Mucosa of rectum (tissue), 2 donors: ENCODE results near the gene ATP6V0C.

Source experiments
- H3K27ac ChIP-seq, 2 donors: one replicate each; pipeline ENCODE4 v1.7.0; 2013; ENCODE audit warnings: inconsistent platforms in 2 of 2, low read depth in 2 of 2, low read length in 2 of 2
- H3K27me3 ChIP-seq, 2 donors: one replicate each; pipeline ENCODE4 v1.7.0; 2013; ENCODE audit warnings: low read length in 2 of 2; ENCODE audit not compliant: control insufficient read depth in 2 of 2, insufficient read depth in 2 of 2
- H3K36me3 ChIP-seq, 2 donors: one replicate each; pipeline ENCODE4 v1.7.0; 2013; ENCODE audit warnings: low read length in 2 of 2; ENCODE audit not compliant: control insufficient read depth in 2 of 2, insufficient read depth in 2 of 2
- H3K4me1 ChIP-seq, 2 donors: one replicate each; pipeline ENCODE4 v1.7.0; 2013; ENCODE audit warnings: low read length in 2 of 2, mild to moderate bottlenecking in 1 of 2; ENCODE audit not compliant: control insufficient read depth in 2 of 2, insufficient read depth in 2 of 2
- H3K4me3 ChIP-seq, 2 donors: one replicate each; pipeline ENCODE4 v1.7.0; 2013; ENCODE audit warnings: low read length in 2 of 2
- H3K9ac ChIP-seq, 2 donors: one replicate each; pipeline ENCODE4 v1.7.0; 2013; ENCODE audit warnings: low read length in 2 of 2, low read depth in 1 of 2, mild to moderate bottlenecking in 1 of 2
- H3K9me3 ChIP-seq, 2 donors: one replicate each; pipeline ENCODE4 v1.7.0; 2013; ENCODE audit warnings: low read length in 2 of 2; ENCODE audit not compliant: control insufficient read depth in 2 of 2
- donor health status: healthy.
- donor health status: Normal muscosa, but diverticular disease.

Gene ATP6V0C

GRCh38 chr16:2520097-2520783 lies 6.5 kb downstream of the ATP6V0C start, which contains the start of gene AMDHD2:
TSS of gene AMDHD2 (plus strand) at chr16:2520371. CDS start at chr16:2520459, 88 bp downstream.
- Histone ChIP-seq H3K27me3 (no peaks in the 10 kb centered on the region), H3K4me3 (peak within 1 kb of the TSS; percentile 69 to 72), H3K27ac (peak within 1 kb of the TSS; percentile 69 to 80), H3K9me3 (no peaks in the 10 kb centered on the region), H3K9ac (peak within 1 kb of the TSS; percentile 68 to 71), H3K4me1 (peaks cover 62 to 63% of the 10 kb centered on the region in 2 donors), H3K36me3 (peaks cover 13% of the 10 kb centered on the region in 2 donors)

GRCh38 chr16:2520784-2521531 lies 7.2 kb downstream of the ATP6V0C start:
- Histone ChIP-seq H3K36me3 (peaks cover 15% of the 10 kb centered on the region in 2 donors), H3K9ac (peak overlapping the region; percentile 68 to 71), H3K27ac (peak overlapping the region in 1 of 2 donors; percentile 67), H3K4me1 (peaks cover 55 to 56% of the 10 kb centered on the region in 2 donors), H3K27me3 (no peaks in the 10 kb centered on the region), H3K9me3 (no peaks in the 10 kb centered on the region), H3K4me3 (peak overlapping the region; percentile 69 to 72)

GRCh38 chr16:2523801-2524231 lies 10.1 kb downstream of the ATP6V0C start:
- H3K4me3 ChIP-seq: no peak overlapping the region
- H3K9me3 ChIP-seq: no peaks in the 10 kb centered on the region
- peak overlapping the region in 1 of 2 donors; percentile 32 for H3K27ac ChIP-seq
- H3K4me1 ChIP-seq: peaks cover 28 to 29% of the 10 kb centered on the region in 2 donors
- peaks cover 27 to 33% of the 10 kb centered on the region in 2 donors for H3K36me3 ChIP-seq
- H3K27me3 ChIP-seq: no peaks in the 10 kb centered on the region
- no peak overlapping the region for H3K9ac ChIP-seq

- H3K27ac ChIP-seq: peak overlapping the region in 1 of 2 donors; percentile 13
- no peaks in the 10 kb centered on the region for H3K9me3 ChIP-seq
- H3K27me3 ChIP-seq: no peaks in the 10 kb centered on the region
- H3K36me3 ChIP-seq: peaks cover 27 to 34% of the 10 kb centered on the region in 2 donors
- peak overlapping the region in 1 of 2 donors; percentile 5 for H3K9ac ChIP-seq
- H3K4me1 ChIP-seq: peaks cover 21 to 23% of the 10 kb centered on the region in 2 donors
- no peak overlapping the region for H3K4me3 ChIP-seq
Measured at GRCh38 chr16:2524339-2524938, 10.7 kb downstream of the ATP6V0C start.

GRCh38 chr16:2526135-2526534 lies 12.4 kb downstream of the ATP6V0C start:
- Histone ChIP-seq H3K9me3 (no peaks in the 10 kb centered on the region), H3K9ac (no peak overlapping the region), H3K36me3 (peaks cover 27 to 36% of the 10 kb centered on the region in 2 donors), H3K27ac (no peak overlapping the region), H3K27me3 (no peaks in the 10 kb centered on the region), H3K4me3 (no peak overlapping the region), H3K4me1 (peaks cover 15 to 19% of the 10 kb centered on the region in 2 donors)

- peaks cover 27 to 34% of the 10 kb centered on the region in 2 donors for H3K36me3 ChIP-seq
- no peak overlapping the region for H3K27ac ChIP-seq
- no peak overlapping the region for H3K9ac ChIP-seq
Measured at GRCh38 chr16:2527071-2527783, 13.5 kb downstream of the ATP6V0C start.

GRCh38 chr16:2527784-2528100 lies 14.0 kb downstream of the ATP6V0C start:
- peaks cover 27 to 34% of the 10 kb centered on the region in 2 donors for H3K36me3 ChIP-seq
- no peaks in the 10 kb centered on the region for H3K9me3 ChIP-seq
- no peak overlapping the region for H3K4me3 ChIP-seq
- H3K4me1 ChIP-seq: peaks cover 20 to 24% of the 10 kb centered on the region in 2 donors
- no peak overlapping the region for H3K9ac ChIP-seq
- no peaks in the 10 kb centered on the region for H3K27me3 ChIP-seq
- H3K27ac ChIP-seq: no peak overlapping the region

More at GRCh38 chr16:2527071-2527783, 13.5 kb downstream of the ATP6V0C start:
- Histone ChIP-seq H3K9me3 (no peaks in the 10 kb centered on the region), H3K27me3 (no peaks in the 10 kb centered on the region), H3K4me1 (peaks cover 17 to 20% of the 10 kb centered on the region in 2 donors), H3K4me3 (no peak overlapping the region)

GRCh38 chr16:2528161-2529060 lies 14.7 kb downstream of the ATP6V0C start:
- Histone ChIP-seq H3K27me3 (no peaks in the 10 kb centered on the region), H3K9ac (no peak overlapping the region), H3K4me3 (no peak overlapping the region), H3K36me3 (peaks cover 27 to 31% of the 10 kb centered on the region in 2 donors), H3K4me1 (peaks cover 20 to 26% of the 10 kb centered on the region in 2 donors), H3K9me3 (no peaks in the 10 kb centered on the region), H3K27ac (no peak overlapping the region)
